Gastrocnemius medialis (tissue), 4 donors: Measurements from ENCODE around the gene NR2E1. TPM values are rescaled to one million over a fixed set of nuclear protein-coding genes. Genes with fewer than 3 reads are reported as not detected.

Source experiments
- ATAC-seq, 2 donors: fragments of 150-250 bp; one replicate each; pipeline ENCODE4 v1.9.1; 2016
- DNase-seq, 2 donors: peaks; one replicate each; pipeline ENCODE4 v3.0.0-alpha.2; 2019
- H3K27ac ChIP-seq, 4 donors: fragments of 200-600 bp; sonication (generic); 1 replicate in 1 of 4; 2 replicates in 3 of 4; pipeline ENCODE4 v1.5.1; 2016 to 2018; ENCODE audit warnings: mild to moderate bottlenecking in 2 of 4, moderate library complexity in 1 of 4
- H3K27me3 ChIP-seq, 3 donors: fragments of 200-600 bp; sonication (generic) in 2 of 3; 1 replicate in 1 of 3; 2 replicates in 2 of 3; pipeline versions ENCODE4 v1.5.1 to v1.6.0; 2016 to 2019; ENCODE audit warnings: mild to moderate bottlenecking in 1 of 3, moderate library complexity in 1 of 3
- H3K36me3 ChIP-seq, 2 donors: fragments of 200-600 bp; sonication (generic) in 1 of 2; one replicate each; pipeline ENCODE4 v1.5.1; 2017 to 2018
- H3K4me1 ChIP-seq, 2 donors: fragments of 200-600 bp; sonication (generic) in 1 of 2; one replicate each; pipeline ENCODE4 v1.5.1; 2016 to 2017; ENCODE audit warnings: mild to moderate bottlenecking in 2 of 2
- H3K4me3 ChIP-seq, 4 donors: fragments of 200-600 bp; sonication (generic) in 3 of 4; 1 replicate in 1 of 4; 2 replicates in 3 of 4; pipeline ENCODE4 v1.5.1; 2016 to 2019; ENCODE audit warnings: mild to moderate bottlenecking in 2 of 4
- H3K9me3 ChIP-seq, 3 donors: fragments of 200-600 bp; sonication (generic) in 2 of 3; 1 replicate in 1 of 3; 2 replicates in 2 of 3; pipeline ENCODE4 v1.5.1; 2016 to 2019
- CTCF ChIP-seq, 5 experiments: fragments of 450-650 bp in 3 of 5; fragments of 200-600 bp in 2 of 5; sonication (generic) in 2 of 5; IDR thresholded peaks in 4 of 5; conservative IDR thresholded peaks in 1 of 5; 1 replicate in 4 of 5; 2 replicates in 1 of 5; pipeline ENCODE4 v1.5.1; 2016 to 2019; ENCODE audit warnings: antibody characterized with exemption in 5 of 5, mild to moderate bottlenecking in 3 of 5, moderate library complexity in 3 of 5
- POLR2A ChIP-seq, 2 donors: fragments of 450-650 bp; IDR thresholded peaks; one replicate each; pipeline ENCODE4 v1.6.1; 2017; ENCODE audit warnings: antibody characterized with exemption in 2 of 2, mild to moderate bottlenecking in 2 of 2, moderate library complexity in 2 of 2
- in situ Hi-C, 4 donors: fragments of 200-750 bp; cut with MboI; loops; one replicate each; pipeline versions ENCODE4 v1.15.0 to v1.8.0; 2017; ENCODE audit warnings: low sequenced_read_pairs in 4 of 4
- intact Hi-C: fragments of 100-400 bp; cut with DNase I; formaldehyde crosslinking; loops from one replicate; pipeline ENCODE4 v1.15.1; 2023; ENCODE audit warnings: low total_unique reads
- total RNA-seq, 4 donors: library from RNA; depleted of rRNA; stranded (reverse); fragments of >200 nt; gene quantifications; one replicate each; pipeline versions ENCODE4 v1.1.0 to v1.2.3, GENCODE V29; 2016

NR2E1 gene
- total RNA-seq, 4 donors from 2014 or later, result not detected

DNA sequence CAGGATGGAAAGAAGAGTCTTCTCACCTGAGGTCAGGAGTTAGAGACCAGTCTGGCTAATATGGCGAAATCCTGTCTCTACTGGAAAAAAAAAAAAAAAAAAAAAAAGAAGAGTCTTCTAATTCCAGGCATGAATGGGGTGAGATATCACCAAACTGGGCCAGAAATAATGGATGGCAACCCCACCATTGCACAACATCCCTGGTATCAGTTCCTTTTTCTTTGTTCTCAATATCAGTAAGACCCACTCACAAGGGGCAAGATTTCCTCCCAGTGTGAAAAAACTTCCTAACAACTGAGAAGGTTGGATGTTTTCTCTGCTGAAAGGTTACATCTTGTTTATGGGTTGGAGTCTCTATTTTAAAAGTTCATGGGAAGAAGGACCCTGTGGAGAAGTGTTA lies 23.6 kb upstream of the NR2E1 start:
- H3K9me3 ChIP-seq, result no peaks in the 10 kb centered on the region
- TF ChIP-seq CTCF (IDR thresholded peaks at IDR 0.05 in 4 of 5, conservative IDR thresholded peaks at IDR 0.05 in 1 of 5), result no peak
- TF ChIP-seq POLR2A (IDR thresholded peaks at IDR 0.05), result no peak
- DNase-seq (no peak), ATAC-seq (no peak)
- peaks cover 0 to 5% (median 0%) of the 10 kb centered on the region in 3 donors for H3K27me3 ChIP-seq
- in situ Hi-C loops, result no loop called here
- no peak overlapping the region for H3K4me3 ChIP-seq
- intact Hi-C loops, result no loop called here
- no peaks in the 10 kb centered on the region for H3K4me1 ChIP-seq
- no peaks in the 10 kb centered on the region for H3K36me3 ChIP-seq
- H3K27ac ChIP-seq, result no peak overlapping the region

GRCh38 chr6:108145639-108146038 lies 20.2 kb upstream of the NR2E1 start:
- intact Hi-C loops (no loop called here), in situ Hi-C loops (no loop called here)
- no peaks in the 10 kb centered on the region for H3K9me3 ChIP-seq
- TF ChIP-seq CTCF (IDR thresholded peaks at IDR 0.05 in 4 of 5, conservative IDR thresholded peaks at IDR 0.05 in 1 of 5) (no peak), POLR2A (IDR thresholded peaks at IDR 0.05) (no peak)
- ATAC-seq (no peak), DNase-seq (no peak)
- no peak overlapping the region for H3K27ac ChIP-seq
- H3K4me3 ChIP-seq, result no peak overlapping the region
- H3K27me3 ChIP-seq, result peaks cover 8 to 27% (median 13%) of the 10 kb centered on the region in 3 donors
- H3K4me1 ChIP-seq, result no peaks in the 10 kb centered on the region
- no peaks in the 10 kb centered on the region for H3K36me3 ChIP-seq

DNA sequence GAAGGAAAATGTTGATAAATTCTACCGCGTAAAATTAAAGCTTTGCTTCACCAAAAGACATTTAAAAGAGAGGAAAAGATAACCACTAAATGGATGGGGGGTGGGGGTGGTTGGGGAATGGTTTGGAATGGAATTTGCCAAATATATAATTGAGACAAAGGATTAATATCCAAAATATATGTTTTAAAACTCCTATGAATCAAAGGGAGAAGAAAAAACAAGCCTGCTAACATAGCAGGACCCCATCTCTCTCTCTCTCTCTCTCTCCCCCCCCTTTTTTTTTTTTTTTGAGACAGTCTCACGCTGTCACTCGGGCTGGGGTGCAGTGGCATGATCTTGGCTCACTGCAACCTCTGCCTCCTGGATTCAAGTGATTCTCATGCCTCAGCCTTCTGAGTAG lies 13.4 kb upstream of the NR2E1 start:
- ATAC-seq, result no peak
- Histone ChIP-seq H3K36me3 (no peaks in the 10 kb centered on the region), H3K4me1 (peaks cover 3% of the 10 kb centered on the region in 2 donors), H3K4me3 (no peak overlapping the region), H3K27me3 (peaks cover 59 to 90% (median 65%) of the 10 kb centered on the region in 3 donors), H3K9me3 (no peaks in the 10 kb centered on the region), H3K27ac (no peak overlapping the region)
- intact Hi-C loops (no loop called here), in situ Hi-C loops (no loop called here)
- no peak for TF ChIP-seq CTCF (IDR thresholded peaks at IDR 0.05 in 4 of 5, conservative IDR thresholded peaks at IDR 0.05 in 1 of 5)
- no peak for TF ChIP-seq POLR2A (IDR thresholded peaks at IDR 0.05)
- no peak for DNase-seq

GRCh38 chr6:108156180-108156937 lies 9.5 kb upstream of the NR2E1 start:
- peak overlapping the region in 1 of 4 donors; percentile 24 for H3K4me3 ChIP-seq
- no peaks in the 10 kb centered on the region for H3K36me3 ChIP-seq
- ATAC-seq (no peak), DNase-seq (no peak)
- peaks cover 8 to 9% of the 10 kb centered on the region in 2 donors for H3K4me1 ChIP-seq
- in situ Hi-C loops (no loop called here), intact Hi-C loops (no loop called here)
- peaks cover 83 to 97% (median 84%) of the 10 kb centered on the region in 3 donors for H3K27me3 ChIP-seq
- H3K27ac ChIP-seq, result no peak overlapping the region
- TF ChIP-seq POLR2A (IDR thresholded peaks at IDR 0.05) (no peak), CTCF (IDR thresholded peaks at IDR 0.05 in 4 of 5, conservative IDR thresholded peaks at IDR 0.05 in 1 of 5) (no peak)
- H3K9me3 ChIP-seq, result no peaks in the 10 kb centered on the region

GRCh38 chr6:108156938-108157233 lies 8.9 kb upstream of the NR2E1 start:
- DNase-seq (no peak), ATAC-seq (no peak)
- no peak for TF ChIP-seq POLR2A (IDR thresholded peaks at IDR 0.05)
- no peak for TF ChIP-seq CTCF (IDR thresholded peaks at IDR 0.05 in 4 of 5, conservative IDR thresholded peaks at IDR 0.05 in 1 of 5)
- peak overlapping the region in 1 of 4 donors; percentile 22 for H3K4me3 ChIP-seq
- intact Hi-C loops, result no loop called here
- H3K27me3 ChIP-seq, result peaks cover 84 to 97% (median 88%) of the 10 kb centered on the region in 3 donors
- H3K36me3 ChIP-seq, result no peaks in the 10 kb centered on the region
- H3K9me3 ChIP-seq, result no peaks in the 10 kb centered on the region
- in situ Hi-C loops, result no loop called here
- H3K27ac ChIP-seq, result no peak overlapping the region
- H3K4me1 ChIP-seq, result peaks cover 8 to 9% of the 10 kb centered on the region in 2 donors
